ENCODE data around the gene HCAR2.

- no peak for TF ChIP-seq POLR2A (IDR thresholded peaks at IDR 0.05; ENCODE audit: low read depth, low read length)
- TF ChIP-seq POLR2AphosphoS5 (IDR thresholded peaks at IDR 0.05; ENCODE audit: low read depth, low read length) = no peak
- TF ChIP-seq TAF1 (IDR thresholded peaks at IDR 0.05; ENCODE audit: borderline replicate concordance, low read depth, low read length) = no peak
These were observed 26.5 kb upstream of the HCAR2 start for GRCh38 chr12:122729583-122730214.

All from GM12892 (cell line).